ENCODE data around the gene POLR3A. TPM values are rescaled to one million over a fixed set of nuclear protein-coding genes. Genes with fewer than 3 reads are reported as not detected.
"Not testable (repeated sequence)": the region's sequence is repeated elsewhere in the genome, so short reads cannot be mapped to it uniquely, and the experiment has no call there.

The POLR3A gene
- total and polyA plus RNA-seq, 9 donors, result 4.8 to 15.0 (median 12.8) TPM

DNA sequence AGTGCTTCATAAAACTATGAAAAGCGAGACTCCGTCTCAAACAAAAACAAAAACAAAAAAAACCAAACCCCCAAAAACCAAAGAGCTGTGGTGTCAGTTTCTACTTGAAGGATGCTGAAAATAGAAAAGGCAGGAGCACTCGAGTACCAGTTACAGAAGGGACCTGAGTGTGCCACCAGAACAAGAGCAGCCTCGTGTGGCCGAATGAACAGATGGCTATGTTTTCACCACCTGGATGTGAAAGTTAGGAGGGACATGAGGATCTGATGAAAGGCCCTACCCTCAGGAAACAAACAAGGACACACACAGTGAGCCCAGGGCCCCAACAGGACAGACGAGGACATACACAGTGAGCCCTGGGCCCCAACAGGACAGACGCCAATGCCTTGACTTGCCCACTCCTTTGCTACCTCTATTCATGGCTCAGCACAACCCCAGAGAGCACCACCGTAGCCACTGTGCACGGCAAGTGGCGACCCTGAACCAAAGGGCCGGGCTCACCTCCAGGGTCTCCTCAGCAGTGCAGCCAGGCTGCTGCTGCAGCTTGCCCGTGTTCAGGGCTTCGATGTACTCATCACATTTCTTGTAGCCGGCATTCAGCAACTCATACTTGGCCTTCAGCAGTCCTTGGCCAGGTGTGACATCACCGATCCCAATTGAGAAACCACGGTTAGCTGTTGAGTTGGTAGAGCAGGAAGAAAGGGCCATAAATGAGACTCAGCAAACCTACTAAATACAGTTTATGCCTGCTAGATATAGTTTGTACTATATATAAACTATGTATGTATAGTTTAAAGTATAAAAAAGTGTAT is 24.9 kb downstream of the POLR3A start:
- TF ChIP-seq, protein P1, sequence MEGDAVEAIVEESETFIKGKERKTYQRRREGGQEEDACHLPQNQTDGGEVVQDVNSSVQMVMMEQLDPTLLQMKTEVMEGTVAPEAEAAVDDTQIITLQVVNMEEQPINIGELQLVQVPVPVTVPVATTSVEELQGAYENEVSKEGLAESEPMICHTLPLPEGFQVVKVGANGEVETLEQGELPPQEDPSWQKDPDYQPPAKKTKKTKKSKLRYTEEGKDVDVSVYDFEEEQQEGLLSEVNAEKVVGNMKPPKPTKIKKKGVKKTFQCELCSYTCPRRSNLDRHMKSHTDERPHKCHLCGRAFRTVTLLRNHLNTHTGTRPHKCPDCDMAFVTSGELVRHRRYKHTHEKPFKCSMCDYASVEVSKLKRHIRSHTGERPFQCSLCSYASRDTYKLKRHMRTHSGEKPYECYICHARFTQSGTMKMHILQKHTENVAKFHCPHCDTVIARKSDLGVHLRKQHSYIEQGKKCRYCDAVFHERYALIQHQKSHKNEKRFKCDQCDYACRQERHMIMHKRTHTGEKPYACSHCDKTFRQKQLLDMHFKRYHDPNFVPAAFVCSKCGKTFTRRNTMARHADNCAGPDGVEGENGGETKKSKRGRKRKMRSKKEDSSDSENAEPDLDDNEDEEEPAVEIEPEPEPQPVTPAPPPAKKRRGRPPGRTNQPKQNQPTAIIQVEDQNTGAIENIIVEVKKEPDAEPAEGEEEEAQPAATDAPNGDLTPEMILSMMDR (IDR thresholded peaks at IDR 0.05), result no peak
- TF ChIP-seq EP300 (IDR thresholded peaks at IDR 0.05) (no peak), POLR2A (IDR thresholded peaks at IDR 0.05) (no peak)
- no peak for DNase-seq
- no peaks in the 10 kb centered on the region for H3K27me3 ChIP-seq
- H3K9me3 ChIP-seq, result no peaks in the 10 kb centered on the region
- 83 to 85% (median 84%) methylated on average over 16 of the region's 16 CpGs for WGBS, 3 donors
- H3K36me3 ChIP-seq, result no peaks in the 10 kb centered on the region
- no peaks in the 10 kb centered on the region for H3K4me1 ChIP-seq (ENCODE audit: insufficient read depth)
- no peak overlapping the region for H3K4me3 ChIP-seq
- H3K27ac ChIP-seq, result no peak overlapping the region
- intact Hi-C loops (cut with DNase I), result no loop called here

DNA sequence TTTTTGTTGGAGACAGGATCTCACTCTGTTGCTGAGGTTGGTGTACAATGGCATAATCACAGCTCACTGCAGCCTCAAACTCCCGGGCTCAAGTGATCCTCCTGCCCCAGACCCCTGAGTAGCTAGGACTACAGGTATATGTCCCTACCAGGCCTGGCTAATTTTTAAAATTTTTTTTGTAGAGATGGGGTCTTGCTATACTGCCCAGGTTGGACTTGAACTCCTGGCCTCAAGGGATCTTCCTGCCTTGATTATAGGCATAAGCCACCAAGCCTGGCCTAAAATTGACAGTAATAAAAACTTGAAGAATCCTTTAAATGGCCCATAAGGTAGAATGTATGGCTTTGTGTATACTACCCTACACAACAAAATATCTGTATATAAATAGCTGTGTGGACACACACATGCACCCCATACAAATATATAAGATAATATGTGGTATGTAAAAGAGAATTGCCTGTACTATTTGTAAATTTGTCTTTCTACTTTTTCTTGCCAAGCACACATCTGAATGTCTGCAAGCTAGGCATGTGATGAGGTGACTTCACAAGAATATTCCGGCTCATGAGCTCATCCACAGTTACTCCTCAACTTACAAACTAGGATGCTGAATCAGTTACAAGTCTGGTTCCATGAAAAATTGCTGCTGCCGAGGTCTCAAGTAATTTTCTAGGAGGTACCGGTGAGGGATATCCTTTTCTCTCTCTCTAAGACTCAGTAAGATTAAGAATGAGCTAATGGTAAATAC is 26.6 kb downstream of the POLR3A start:
- intact Hi-C loops (cut with DNase I), result no loop called here
- no peak for DNase-seq
- 77 to 86% (median 84%) methylated on average over 4 of the region's 4 CpGs for WGBS, 3 donors

DNA sequence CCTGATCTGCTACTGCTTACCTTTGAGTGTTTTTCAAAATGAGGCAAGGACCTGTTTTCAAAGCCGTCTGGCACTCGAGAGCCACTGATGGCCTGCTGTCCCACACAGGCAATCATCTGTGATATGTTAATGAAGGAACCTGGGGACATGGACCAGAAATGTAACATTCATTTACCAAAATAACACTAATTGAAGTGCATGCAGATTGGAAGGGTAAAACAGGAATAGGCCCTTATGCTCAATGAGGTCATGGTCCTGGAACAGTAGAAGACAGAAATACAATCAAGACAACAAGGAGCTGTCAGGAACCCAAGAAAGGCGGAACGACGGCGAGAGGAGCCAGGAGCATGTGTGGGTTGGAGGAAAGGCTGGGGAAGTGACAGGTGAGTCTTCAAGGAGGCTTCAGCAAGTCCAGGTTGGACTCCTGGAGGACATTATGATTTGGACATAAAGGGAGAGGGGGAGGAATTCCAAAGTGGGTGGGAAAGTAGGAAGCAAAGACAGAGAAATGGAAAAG is 28.3 kb downstream of the POLR3A start:
- no peaks in the 10 kb centered on the region for H3K4me1 ChIP-seq (ENCODE audit: insufficient read depth)
- no peaks in the 10 kb centered on the region for H3K9me3 ChIP-seq
- no peak overlapping the region for H3K4me3 ChIP-seq
- WGBS, 3 donors, result 74 to 81% (median 78%) methylated on average over 6 of the region's 6 CpGs
- H3K27ac ChIP-seq, result no peak overlapping the region
- no peak for DNase-seq
- H3K27me3 ChIP-seq, result no peaks in the 10 kb centered on the region
- TF ChIP-seq, protein P1 (IDR thresholded peaks at IDR 0.05), result no peak
- no peak for TF ChIP-seq EP300 (IDR thresholded peaks at IDR 0.05)
- no peak for TF ChIP-seq POLR2A (IDR thresholded peaks at IDR 0.05)
- intact Hi-C loops (cut with DNase I), result no loop called here
- H3K36me3 ChIP-seq, result no peaks in the 10 kb centered on the region

More for the DNA sequence above, 26.6 kb downstream of the POLR3A start:
- H3K27ac ChIP-seq, result no peak overlapping the region
- no peaks in the 10 kb centered on the region for H3K27me3 ChIP-seq
- no peak overlapping the region for H3K4me3 ChIP-seq
- H3K36me3 ChIP-seq, result no peaks in the 10 kb centered on the region
- TF ChIP-seq POLR2A (IDR thresholded peaks at IDR 0.05), result no peak
- no peak for TF ChIP-seq EP300 (IDR thresholded peaks at IDR 0.05)
- TF ChIP-seq, protein P1 (IDR thresholded peaks at IDR 0.05), result no peak
- H3K4me1 ChIP-seq (ENCODE audit: insufficient read depth), result no peaks in the 10 kb centered on the region
- no peaks in the 10 kb centered on the region for H3K9me3 ChIP-seq

DNA sequence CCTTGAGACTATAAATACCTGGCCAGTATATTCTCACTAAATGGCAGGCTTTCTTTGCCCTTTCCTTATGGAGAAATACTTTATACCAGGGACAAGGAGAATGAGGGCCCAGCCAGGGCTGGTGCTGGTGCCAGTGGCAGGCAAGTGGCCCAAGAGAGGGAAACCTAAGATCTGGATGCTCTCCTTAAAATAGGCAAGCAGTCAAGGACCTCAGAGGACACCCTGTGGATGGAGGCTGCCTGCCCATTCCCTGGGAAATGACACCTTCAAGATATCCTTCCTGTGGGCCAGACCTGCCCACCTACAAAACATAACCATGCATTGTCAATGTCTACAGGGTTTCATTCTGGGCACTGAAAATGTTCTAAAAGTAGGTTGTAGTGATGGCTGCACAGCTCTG is 29.1 kb downstream of the POLR3A start:
- no peak for TF ChIP-seq EP300 (IDR thresholded peaks at IDR 0.05)
- no peak for TF ChIP-seq POLR2A (IDR thresholded peaks at IDR 0.05)
- TF ChIP-seq, protein P1 (IDR thresholded peaks at IDR 0.05), result no peak
- Histone ChIP-seq H3K4me3 (no peak overlapping the region), H3K9me3 (no peaks in the 10 kb centered on the region), H3K4me1 (ENCODE audit: insufficient read depth) (no peaks in the 10 kb centered on the region), H3K27ac (no peak overlapping the region), H3K36me3 (no peaks in the 10 kb centered on the region), H3K27me3 (no peaks in the 10 kb centered on the region)
- intact Hi-C loops (cut with DNase I), result no loop called here
- no peak for DNase-seq

DNA sequence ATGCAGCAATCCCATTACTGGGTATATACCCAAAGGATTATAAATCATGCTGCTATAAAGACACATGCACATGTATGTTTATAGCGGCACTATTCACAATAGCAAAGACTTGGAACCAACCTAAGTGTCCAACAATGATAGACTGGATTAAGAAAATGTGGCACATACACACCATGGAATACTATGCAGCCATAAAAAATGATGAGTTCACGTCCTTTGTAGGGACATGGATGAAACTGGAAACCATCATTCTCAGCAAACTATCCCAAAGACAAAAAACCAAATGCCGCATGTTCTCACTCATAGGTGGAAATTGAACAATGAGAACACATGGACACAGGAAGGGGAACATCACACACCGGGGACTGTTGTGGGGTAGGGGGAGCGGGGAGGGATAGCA is 30.5 kb downstream of the POLR3A start:
- DNase-seq; intact Hi-C loops (cut with DNase I); H3K36me3 ChIP-seq: not testable (repeated sequence)

More for the DNA sequence above, 30.5 kb downstream of the POLR3A start:
- not testable (repeated sequence) for H3K4me1 ChIP-seq (ENCODE audit: insufficient read depth); H3K27ac ChIP-seq; H3K27me3 ChIP-seq; H3K9me3 ChIP-seq; H3K4me3 ChIP-seq
- WGBS, 3 donors, result 92 to 97% (median 97%) methylated on average over 5 of the region's 5 CpGs
